Fibroblast of upper back skin (primary cell): ENCODE data around the gene TMEM35B.
A peak's percentile ranks its signal among the peaks of the same experiment; 100 is the strongest.
"Not testable (repeated sequence)": the region's sequence is repeated elsewhere in the genome, so short reads cannot be mapped to it uniquely, and the experiment has no call there.

ENCODE experiments used
- DNase-seq: peaks from one replicate; pipeline ENCODE4 v3.0.0-alpha.2; 2013

The TMEM35B gene

GRCh38 chr1:34984793-34985608 is at the start of gene TMEM35B:
TMEM35B (minus strand) TSS chr1:34985347; CDS start chr1:34985305, 42 bp downstream.
- DNase-seq, result peak; percentile 66

DNA sequence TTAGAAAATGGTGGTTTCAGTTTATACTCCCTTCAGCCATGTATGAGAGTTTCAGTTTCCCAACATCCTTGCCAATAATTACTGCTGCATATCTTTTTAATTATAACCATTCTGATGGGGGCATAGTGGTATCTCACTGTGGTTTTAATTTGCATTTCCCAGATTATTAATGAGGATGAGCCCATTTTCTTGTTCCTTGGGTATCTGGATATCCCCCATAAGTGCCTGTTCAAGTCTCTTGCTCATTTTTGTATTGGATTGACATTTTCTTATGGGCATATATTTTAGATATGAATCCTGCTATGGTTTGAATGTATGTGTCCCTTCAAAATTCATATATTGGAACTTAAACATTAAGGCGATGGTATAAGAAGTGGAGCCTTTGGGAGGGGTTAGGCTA is 48.2 kb upstream of the TMEM35B start:
- no peak for DNase-seq

- no peak for DNase-seq
Measured at GRCh38 chr1:35032384-35032739, 47.2 kb upstream of the TMEM35B start.

DNA sequence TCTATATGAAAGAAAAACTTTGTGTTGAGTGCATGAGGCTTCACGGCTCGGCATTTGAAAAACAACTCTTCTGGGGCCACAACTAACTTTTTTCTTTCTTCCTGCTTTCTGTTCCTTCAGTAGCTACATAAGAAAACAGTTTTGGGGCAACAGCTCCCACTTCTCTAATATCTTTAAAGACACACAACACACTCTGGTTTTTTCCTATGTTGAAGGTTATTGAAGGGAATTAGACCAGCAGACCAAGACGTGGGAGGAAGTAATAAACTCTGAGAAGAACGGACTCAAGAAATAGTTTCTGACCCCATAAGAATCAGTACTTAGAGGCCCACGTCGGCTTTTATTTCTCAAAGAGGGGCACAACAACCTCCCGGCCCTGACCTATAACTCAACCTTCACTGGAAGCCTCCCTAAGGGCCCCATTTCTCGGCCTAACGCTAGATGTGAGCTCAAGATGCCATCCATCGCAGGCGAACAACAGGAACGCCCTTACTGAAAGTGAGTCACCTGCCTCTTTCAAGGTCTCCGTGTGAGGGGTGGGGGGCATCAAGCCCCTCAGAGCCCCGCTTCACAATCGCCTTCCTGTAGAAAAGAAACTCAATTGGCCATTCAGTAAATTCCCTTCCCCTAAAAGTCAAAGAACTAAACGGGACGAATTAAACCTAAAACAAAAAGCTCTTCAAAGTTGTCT is 45.8 kb upstream of the TMEM35B start:
- peak; percentile 37 for DNase-seq

DNA sequence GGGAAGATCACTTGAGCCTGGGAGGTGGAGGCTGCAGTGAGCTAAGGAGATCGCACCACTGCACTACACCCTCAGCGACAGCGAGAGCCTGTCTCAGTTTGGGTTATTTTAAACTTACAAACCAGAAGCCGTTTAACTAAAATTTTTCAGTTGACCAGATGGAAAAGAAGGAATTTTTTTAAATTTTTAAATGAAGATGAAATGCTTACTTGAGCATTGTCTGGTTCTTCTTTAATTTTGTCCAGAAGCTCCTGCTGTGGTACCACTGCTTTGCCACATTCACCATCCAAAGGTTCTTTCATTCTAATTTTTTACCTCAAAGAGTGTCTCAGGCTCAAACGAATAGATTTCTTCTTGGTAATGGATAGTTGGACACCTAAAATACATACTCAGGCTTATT is 45.2 kb upstream of the TMEM35B start:
- no peak for DNase-seq

- peak; percentile 50 for DNase-seq
Measured at GRCh38 chr1:35029761-35030160, 44.6 kb upstream of the TMEM35B start.

GRCh38 chr1:35016406-35016805 is 31.3 kb upstream of the TMEM35B start:
- DNase-seq, result no peak

- DNase-seq, result no peak
Measured at GRCh38 chr1:35014486-35014885, 29.3 kb upstream of the TMEM35B start.

DNA sequence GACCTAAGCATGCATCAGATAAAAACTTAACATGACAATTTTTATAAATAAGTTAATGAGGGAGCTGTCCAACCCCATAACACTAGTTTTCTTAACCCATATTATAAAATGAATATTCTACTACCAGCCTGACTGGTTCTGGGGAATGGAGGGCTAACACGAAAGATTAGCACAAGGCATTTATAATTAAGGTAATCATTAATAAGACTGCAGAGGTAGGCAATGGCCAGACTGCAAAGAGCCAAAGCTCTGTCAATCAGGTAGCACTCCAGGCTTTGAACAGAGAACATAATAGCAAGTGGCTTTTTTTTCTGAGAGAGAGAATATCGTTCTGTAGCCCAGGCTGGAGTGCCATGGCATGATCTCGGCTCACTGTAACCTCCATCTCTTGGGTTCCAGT is 20.6 kb upstream of the TMEM35B start:
- DNase-seq, result no peak

GRCh38 chr1:35001743-35002142 is 16.6 kb upstream of the TMEM35B start:
- peak; percentile 58 for DNase-seq

- no peak for DNase-seq
Measured at GRCh38 chr1:34994878-34995277, 9.7 kb upstream of the TMEM35B start.

DNA sequence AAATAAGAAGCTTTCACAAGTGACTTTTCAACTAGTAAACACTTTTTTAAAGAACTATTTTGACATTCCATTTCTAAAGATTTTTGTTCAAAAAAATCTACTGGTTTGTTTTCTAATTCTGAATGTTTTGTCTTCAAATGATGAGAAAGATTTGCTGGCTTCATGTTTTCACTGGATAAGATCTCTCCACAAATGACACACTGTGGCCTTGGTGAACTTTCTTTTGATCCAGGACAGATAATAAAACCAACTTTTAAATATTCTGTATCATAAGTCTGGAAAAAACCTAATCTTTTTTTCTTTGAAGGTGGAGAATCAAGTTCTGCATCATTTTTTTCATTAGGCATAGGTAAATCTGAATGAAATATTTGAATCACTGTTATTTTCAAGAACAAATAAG is 3.4 kb upstream of the TMEM35B start:
- no peak for DNase-seq

GRCh38 chr1:34988147-34988546 is 3.0 kb upstream of the TMEM35B start:
- DNase-seq, result no peak

DNA sequence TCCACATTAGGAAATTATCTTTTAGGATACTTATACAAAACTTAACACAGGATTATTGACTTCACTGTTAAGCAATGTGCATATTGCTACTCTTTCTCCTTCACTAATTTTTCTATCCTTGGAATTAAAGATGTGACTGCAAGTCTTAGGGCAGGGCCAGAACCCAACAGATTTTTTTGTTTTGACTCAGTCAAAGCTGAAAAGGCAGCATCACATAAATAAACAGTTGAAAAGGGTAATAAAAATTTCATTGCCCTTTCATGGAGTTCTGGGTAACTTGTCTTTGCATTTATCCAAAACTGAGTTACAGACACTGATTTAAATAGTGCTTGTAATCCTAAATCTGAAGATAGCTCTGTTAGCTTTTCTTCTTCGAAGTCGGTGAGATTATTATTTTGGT is 1.9 kb upstream of the TMEM35B start:
- DNase-seq, result no peak

- DNase-seq, result not testable (repeated sequence)
Measured at GRCh38 chr1:34985609-34985904, 410 bp upstream of the TMEM35B start.

- DNase-seq, result peak; percentile 37
Measured at GRCh38 chr1:34984435-34984792, 733 bp downstream of the TMEM35B start.

GRCh38 chr1:34983700-34984355 is 1.3 kb downstream of the TMEM35B start:
- peak; percentile 39 for DNase-seq

DNA sequence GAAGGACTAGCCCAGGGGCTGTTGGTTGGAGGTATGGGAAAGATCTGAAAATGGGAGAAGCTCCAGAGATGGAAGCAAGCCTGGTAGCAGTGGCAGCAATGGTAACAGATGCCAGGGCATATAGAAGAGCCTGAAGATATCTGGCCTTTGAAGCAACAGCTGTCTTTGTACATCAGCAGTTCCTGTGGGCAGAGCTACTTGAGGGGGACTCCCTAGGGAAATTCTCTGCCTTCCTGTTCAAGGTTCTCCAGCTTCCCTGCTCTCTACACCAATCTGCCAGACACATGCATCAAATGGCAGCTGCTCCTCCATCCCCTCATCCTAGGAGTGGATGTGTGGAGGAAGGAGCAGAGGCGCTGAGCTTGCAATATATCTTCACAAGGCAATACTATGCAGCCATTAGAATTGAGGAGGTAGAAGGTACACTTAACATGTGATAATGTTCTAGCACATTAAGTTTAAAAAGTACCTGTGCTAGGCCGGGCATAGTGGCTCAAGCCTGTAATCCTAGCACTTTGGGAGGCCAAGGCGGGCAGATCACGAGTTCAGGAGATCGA is 2.2 kb downstream of the TMEM35B start:
- DNase-seq, result no peak

DNA sequence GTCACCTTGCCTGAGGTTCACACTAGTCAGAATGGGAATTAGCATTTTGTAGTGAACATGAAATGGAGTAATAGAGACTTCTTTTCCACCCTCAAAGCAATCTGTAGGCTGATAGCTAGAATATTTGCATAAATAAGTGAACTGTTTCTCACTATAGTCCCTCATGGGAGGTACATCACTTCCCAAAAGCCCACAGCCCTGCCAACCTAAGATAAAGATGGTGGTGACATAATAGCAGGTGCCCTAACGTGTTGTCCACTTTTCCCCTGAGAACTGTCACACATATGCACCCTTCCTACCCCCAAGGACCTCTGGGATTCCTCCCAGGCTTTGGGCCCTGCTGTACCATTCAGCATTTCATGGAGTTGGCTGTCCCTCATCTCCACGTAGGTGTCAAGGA is 4.4 kb downstream of the TMEM35B start:
- DNase-seq, result no peak

GRCh38 chr1:34978921-34979320 is 6.2 kb downstream of the TMEM35B start:
- DNase-seq, result no peak

- DNase-seq, result no peak
Measured at GRCh38 chr1:34977858-34978257, 7.3 kb downstream of the TMEM35B start.

- DNase-seq, result no peak
Measured at GRCh38 chr1:34977210-34977471, 8.0 kb downstream of the TMEM35B start.

- DNase-seq, result no peak
Measured at GRCh38 chr1:34976384-34977209, 8.6 kb downstream of the TMEM35B start.
